H1 (cell line): Measurements from ENCODE around the gene PDLIM4. TPM values are rescaled to one million over a fixed set of nuclear protein-coding genes. Genes with fewer than 3 reads are reported as not detected.

ENCODE experiments used
- CTCF ChIA-PET: fragments of 300-600 bp; sonication (Branson Sonifier 250); formaldehyde crosslinking; loops from one replicate; lab custom pipeline; 2021; ENCODE audit not compliant: partially characterized antibody; lab: Charles Lee
- POLR2A ChIA-PET: fragments of 300-600 bp; sonication (Branson Sonifier 250); formaldehyde crosslinking; loops from one replicate; lab custom pipeline; 2021; ENCODE audit warnings: inconsistent platforms; ENCODE audit not compliant: partially characterized antibody; lab: Charles Lee
- DNase-seq, 2 experiments: peaks; one replicate each; pipeline versions ENCODE4 v3.0.0 to v3.0.0-alpha.2; 2010 to 2022; ENCODE audit warnings: low spot score in 2 of 2, low read depth in 1 of 2, mixed read lengths in 1 of 2
- FAIRE-seq: peaks from 2 replicates; lab custom pipeline; 2011; peaks lifted over from hg19 to GRCh38; lab: Jason Lieb, UNC
- H2AFZ ChIP-seq: 2 replicates; pipeline ENCODE4 v1.8.1; 2012; ENCODE audit warnings: low read length, inconsistent platforms
- H2AK5ac ChIP-seq: 2 replicates; pipeline ENCODE4 v1.6.1; 2013; ENCODE audit warnings: low read depth, low read length
- H2BK120ac ChIP-seq: replicated peaks from 2 replicates; pipeline ENCODE3; 2013; ENCODE audit warnings: low read depth, low read length, inconsistent platforms
- H2BK12ac ChIP-seq: 2 replicates; pipeline ENCODE4 v1.6.1; 2013; ENCODE audit warnings: low read depth, low read length
- H2BK15ac ChIP-seq: 2 replicates; pipeline ENCODE4 v1.6.1; 2013; ENCODE audit warnings: low read length
- H2BK20ac ChIP-seq: 2 replicates; pipeline ENCODE4 v1.6.1; 2013; ENCODE audit warnings: low read length
- H2BK5ac ChIP-seq: 2 replicates; pipeline ENCODE4 v1.6.1; 2013; ENCODE audit warnings: low read depth, low read length
- H3K14ac ChIP-seq: 2 replicates; pipeline ENCODE4 v1.6.1; 2013; ENCODE audit warnings: inconsistent platforms; ENCODE audit not compliant: insufficient read length
- H3K18ac ChIP-seq: 2 replicates; pipeline ENCODE4 v1.6.1; 2013; ENCODE audit warnings: low read length; ENCODE audit errors: extremely low read depth
- H3K23ac ChIP-seq: 2 replicates; pipeline ENCODE4 v1.6.1; 2013; ENCODE audit warnings: inconsistent platforms; ENCODE audit not compliant: insufficient read length
- H3K23me2 ChIP-seq: 2 replicates; pipeline ENCODE4 v1.6.1; 2013; ENCODE audit warnings: low read depth, low read length
- H3K27ac ChIP-seq: 2 replicates; pipeline ENCODE4 v1.6.1; 2011; ENCODE audit warnings: low read depth, low read length, inconsistent platforms
- H3K27me3 ChIP-seq, 4 experiments: replicated peaks in 1 of 4; 1 replicate in 1 of 4; 2 replicates in 3 of 4; pipeline versions ENCODE4 v1.6.1 to v1.8.1; 2011 to 2013; ENCODE audit warnings: low read length in 3 of 4, mild to moderate bottlenecking in 3 of 4, inconsistent platforms in 2 of 4, mixed read lengths in 2 of 4, moderate library complexity in 1 of 4; ENCODE audit not compliant: control insufficient read depth in 3 of 4, insufficient read depth in 3 of 4; ENCODE audit errors: extremely low read depth in 1 of 4
- H3K36me3 ChIP-seq, 4 experiments: 2 replicates each; pipeline versions ENCODE4 v1.6.1 to v1.8.1; 2011 to 2013; ENCODE audit warnings: mild to moderate bottlenecking in 4 of 4, low read length in 3 of 4, moderate library complexity in 2 of 4, control low read depth in 1 of 4, inconsistent platforms in 1 of 4; ENCODE audit not compliant: insufficient read depth in 4 of 4, control insufficient read depth in 2 of 4
- H3K4ac ChIP-seq: replicated peaks from 2 replicates; pipeline ENCODE3; 2013; ENCODE audit warnings: low read length, low read depth, mixed read lengths, inconsistent platforms; ENCODE audit not compliant: insufficient read length
- H3K4me1 ChIP-seq, 4 experiments: replicated peaks in 1 of 4; 1 replicate in 1 of 4; 2 replicates in 3 of 4; pipeline versions ENCODE4 v1.6.1 to v1.8.1; 2011 to 2013; ENCODE audit warnings: low read length in 3 of 4, inconsistent platforms in 2 of 4, mixed read lengths in 1 of 4; ENCODE audit not compliant: insufficient read depth in 4 of 4, control insufficient read depth in 3 of 4
- H3K4me2 ChIP-seq, 2 experiments: 2 replicates each; pipeline versions ENCODE4 v1.6.1 to v1.8.1; 2011 to 2013; ENCODE audit warnings: low read depth in 2 of 2, low read length in 2 of 2, control low read depth in 1 of 2, inconsistent platforms in 1 of 2, mild to moderate bottlenecking in 1 of 2; ENCODE audit not compliant: insufficient read depth in 1 of 2
- H3K4me3 ChIP-seq, 4 experiments: fragments of 200-600, 300-600 bp in 1 of 4; sonication (generic), shearing (Covaris generic), sonication (Bioruptor Twin) in 1 of 4; 2 replicates each; pipeline versions ENCODE4 v1.5.1 to v1.8.1; 2011 to 2016; ENCODE audit warnings: low read length in 4 of 4, low read depth in 3 of 4, control low read depth in 2 of 4, inconsistent platforms in 2 of 4, mild to moderate bottlenecking in 2 of 4, mixed read lengths in 1 of 4, moderate library complexity in 1 of 4; ENCODE audit not compliant: insufficient read depth in 2 of 4; ENCODE audit errors: extremely low read depth in 1 of 4
- H3K56ac ChIP-seq: replicated peaks from 2 replicates; pipeline ENCODE3; 2013; ENCODE audit warnings: low read depth, mild to moderate bottlenecking, mixed read lengths, low read length, inconsistent platforms; ENCODE audit not compliant: insufficient read length
- H3K79me1 ChIP-seq: 2 replicates; pipeline ENCODE4 v1.6.1; 2013; ENCODE audit warnings: low read depth, low read length, control low read depth
- H3K79me2 ChIP-seq, 2 experiments: 2 replicates each; pipeline versions ENCODE4 v1.6.1 to v1.8.1; 2012 to 2013; ENCODE audit warnings: low read length in 2 of 2, mild to moderate bottlenecking in 2 of 2, inconsistent platforms in 1 of 2; ENCODE audit not compliant: insufficient read depth in 2 of 2, control insufficient read depth in 1 of 2
- H3K9ac ChIP-seq, 4 experiments: replicated peaks in 1 of 4; 1 replicate in 1 of 4; 2 replicates in 3 of 4; pipeline versions ENCODE4 v1.6.1 to v1.8.1; 2011 to 2013; ENCODE audit warnings: low read depth in 3 of 4, low read length in 3 of 4, control low read depth in 2 of 4, mild to moderate bottlenecking in 2 of 4, moderate library complexity in 2 of 4, inconsistent platforms in 1 of 4; ENCODE audit errors: extremely low read depth in 1 of 4
- H3K9me3 ChIP-seq, 2 experiments: 2 replicates each; pipeline versions ENCODE4 v1.6.1 to v1.8.1; 2012 to 2013; ENCODE audit warnings: mild to moderate bottlenecking in 2 of 2, moderate library complexity in 2 of 2, control low read depth in 1 of 2, inconsistent platforms in 1 of 2, low read depth in 1 of 2, low read length in 1 of 2, mixed read lengths in 1 of 2; ENCODE audit not compliant: insufficient read depth in 2 of 2
- H4K20me1 ChIP-seq, 2 experiments: replicated peaks in 1 of 2; 2 replicates each; pipeline versions ENCODE3 to v1.8.1; 2011 to 2013; ENCODE audit warnings: inconsistent platforms in 2 of 2, low read length in 2 of 2, mild to moderate bottlenecking in 1 of 2; ENCODE audit not compliant: insufficient read depth in 2 of 2, control insufficient read depth in 1 of 2
- H4K5ac ChIP-seq: 2 replicates; pipeline ENCODE4 v1.6.1; 2013; ENCODE audit warnings: low read length, low read depth, mixed read lengths, inconsistent platforms; ENCODE audit not compliant: insufficient read length
- H4K8ac ChIP-seq: 2 replicates; pipeline ENCODE4 v1.8.0; 2013; ENCODE audit warnings: mild to moderate bottlenecking, moderate library complexity, low read length, inconsistent platforms; ENCODE audit not compliant: insufficient read depth; ENCODE audit errors: extremely low read depth
- H4K91ac ChIP-seq: replicated peaks from 2 replicates; pipeline ENCODE3; 2013; ENCODE audit warnings: low read length, mixed read lengths, inconsistent platforms; ENCODE audit not compliant: insufficient read length
- WGBS, 2 experiments: shearing (Covaris generic) in 1 of 2; methylation state at CpG; one replicate each; pipeline versions ENCODE4 v1.1.6 to v1.1.7; 2013 to 2015; ENCODE audit warnings: low lambda C conversion rate in 2 of 2, mixed read lengths in 2 of 2, inconsistent platforms in 1 of 2, low coverage in 1 of 2, missing lambda C conversion rate in 1 of 2; ENCODE audit not compliant: insufficient replicate concordance in 2 of 2, insufficient coverage in 1 of 2, insufficient read length in 1 of 2; ENCODE audit errors: extremely low coverage in 1 of 2, missing lambda C conversion rate in 1 of 2; 5-methylcytosine and 5-hydroxymethylcytosine counted together
- polyA plus RNA-seq, 7 experiments: library from polyadenylated mRNA; depleted of rRNA in 3 of 7; stranded (reverse) in 5 of 7; unstranded in 2 of 7; fragments of >200 nt in 5 of 7; fragments of 200-250 nt in 2 of 7; gene quantifications; 1 replicate in 5 of 7; 2 replicates in 1 of 7; 4 replicates in 1 of 7; pipeline versions ENCODE4 v1.2.1 to v1.2.3, GENCODE V29; 2011 to 2013; ENCODE audit warnings: missing spikeins in 2 of 7, mixed read lengths in 2 of 7
- total RNA-seq: library from RNA; stranded (reverse); fragmentation: NEBNext Ultra II Directional; extraction: Animal tissue kit (Norgen Biotek cat#: 25700); gene quantifications from 2 replicates; pipeline ENCODE4 v1.2.1, GENCODE V29; 2021

Gene PDLIM4
- total and polyA plus RNA-seq, 2 of the 8 experiments (the other 6 are each of a cell fraction or from before 2014, with no cell fraction given): 10.7 to 29.1 TPM

DNA sequence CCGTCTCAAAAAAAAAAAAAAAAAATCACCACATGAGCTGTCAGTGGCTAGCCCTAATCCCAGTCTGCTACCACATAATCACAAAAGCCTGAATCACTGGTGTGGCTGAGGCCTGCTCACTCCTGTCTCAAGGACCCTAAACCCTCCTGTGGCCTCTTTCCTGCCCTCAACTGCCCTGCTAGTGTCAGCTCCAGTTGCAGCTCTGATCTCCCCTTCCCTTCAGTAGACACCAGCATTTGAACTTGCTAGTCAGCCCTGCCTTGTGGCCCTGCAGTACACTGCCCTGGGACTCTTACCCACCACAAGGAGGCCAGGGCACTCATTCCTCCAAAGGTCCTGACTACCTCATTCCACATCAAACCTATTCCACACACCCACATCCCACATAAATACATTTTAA lies 20.4 kb upstream of the PDLIM4 start:
- CTCF ChIA-PET: interaction anchor here (0.7 to 5.9 kb wide), 40 partner anchors 8 to 648 kb away, joined by 3 to 96 read pairs (median 8); partner anchors contain the start of genes P4HA2, PDLIM4 and SLC22A4
- H3K23ac ChIP-seq: no peak overlapping the region
- FAIRE-seq: no peak

More for the DNA sequence above, 20.4 kb upstream of the PDLIM4 start:
- no peak overlapping the region for H4K91ac ChIP-seq
- H3K23me2 ChIP-seq: no peaks in the 10 kb centered on the region
- POLR2A ChIA-PET: interaction anchor here (0.6 kb wide), 1 partner anchor 57 kb away, joined by 3 read pairs; no protein-coding TSS in a partner anchor
- DNase-seq: no peak
- no peak overlapping the region for H2BK12ac ChIP-seq
- no peak overlapping the region for H3K56ac ChIP-seq
- H2BK120ac ChIP-seq: no peak overlapping the region
- no peak overlapping the region for H3K18ac ChIP-seq
- H3K4me2 ChIP-seq: no peak overlapping the region
- H3K14ac ChIP-seq: no peak overlapping the region
- no peak overlapping the region for H2BK20ac ChIP-seq
- H3K27me3 ChIP-seq: no peaks in the 10 kb centered on the region
- H3K9me3 ChIP-seq: peaks cover 0 to 3% of the 10 kb centered on the region in 2 experiments; a peak in 1 of 4 replicates
- no peak overlapping the region for H3K27ac ChIP-seq
- H3K79me2 ChIP-seq: no peaks in the 10 kb centered on the region
- H2BK5ac ChIP-seq: no peak overlapping the region
- no peak overlapping the region for H4K8ac ChIP-seq
- WGBS, 2 experiments: 100% methylated on average over 1 of the region's 1 CpG; no CpG with 5 or more reads in 1 of the 2 experiments
- no peak overlapping the region for H3K9ac ChIP-seq
- no peaks in the 10 kb centered on the region for H3K79me1 ChIP-seq
- H3K4me3 ChIP-seq: no peak overlapping the region
- H3K4ac ChIP-seq: no peak overlapping the region
- H4K20me1 ChIP-seq: peaks cover 0 to 2% of the 10 kb centered on the region in 2 experiments
- H3K36me3 ChIP-seq: no peaks in the 10 kb centered on the region
- no peaks in the 10 kb centered on the region for H3K4me1 ChIP-seq
- no peak overlapping the region for H2AFZ ChIP-seq
- H4K5ac ChIP-seq: no peak overlapping the region
- H2AK5ac ChIP-seq: no peak overlapping the region
- no peak overlapping the region for H2BK15ac ChIP-seq
